Measurements from ENCODE around the gene LRFN2.

- TF ChIP-seq CTCF (IDR thresholded peaks at IDR 0.05) = no peak
- TF ChIP-seq POLR2A (IDR thresholded peaks at IDR 0.05) = no peak
- no peak for TF ChIP-seq EP300 (IDR thresholded peaks at IDR 0.05)
Measured at GRCh38 chr6:40579101-40579500, 8.1 kb downstream of the LRFN2 start.
